Kidney (tissue), 14 donors: ENCODE data around the gene CORIN. TPM values are rescaled to one million over a fixed set of nuclear protein-coding genes. Genes with fewer than 3 reads are reported as not detected.

ENCODE experiments used
- DNase-seq, 5 donors: peaks; one replicate each; pipeline ENCODE4 v3.0.0-alpha.2; 2013 to 2020
- FAIRE-seq: peaks from 2 replicates; lab custom pipeline; 2012; peaks lifted over from hg19 to GRCh38; lab: Jason Lieb, UNC
- H3K27ac ChIP-seq, 2 donors: one replicate each; pipeline ENCODE4 v1.7.0; 2013; ENCODE audit warnings: low read depth in 2 of 2, low read length in 2 of 2, inconsistent platforms in 1 of 2
- H3K27me3 ChIP-seq: one replicate; pipeline ENCODE4 v1.7.1; 2013; ENCODE audit warnings: low read length, inconsistent platforms; ENCODE audit not compliant: control insufficient read depth, insufficient read depth
- H3K36me3 ChIP-seq, 3 donors: one replicate each; pipeline versions ENCODE4 v1.7.0 to v1.7.1; 2013; ENCODE audit warnings: low read length in 3 of 3, control low read depth in 1 of 3, inconsistent platforms in 1 of 3; ENCODE audit not compliant: insufficient read depth in 3 of 3, control insufficient read depth in 2 of 3
- H3K4me1 ChIP-seq, 3 donors: one replicate each; pipeline versions ENCODE4 v1.7.0 to v1.7.1; 2013; ENCODE audit warnings: low read length in 3 of 3, inconsistent platforms in 1 of 3, low read depth in 1 of 3; ENCODE audit not compliant: control insufficient read depth in 2 of 3, insufficient read depth in 2 of 3
- H3K4me3 ChIP-seq, 3 donors: one replicate each; pipeline versions ENCODE4 v1.7.0 to v1.8.1; 2013; ENCODE audit warnings: low read length in 3 of 3, control low read depth in 1 of 3, inconsistent platforms in 1 of 3
- H3K9ac ChIP-seq, 3 donors: one replicate each; pipeline versions ENCODE4 v1.7.0 to v1.7.1; 2013; ENCODE audit warnings: low read length in 3 of 3, control low read depth in 1 of 3, inconsistent platforms in 1 of 3
- H3K9me3 ChIP-seq, 3 donors: one replicate each; pipeline versions ENCODE4 v1.7.0 to v1.7.1; 2013; ENCODE audit warnings: low read length in 3 of 3, control low read depth in 1 of 3, inconsistent platforms in 1 of 3; ENCODE audit not compliant: control insufficient read depth in 2 of 3, insufficient read depth in 1 of 3
- intact Hi-C: fragments of 100-400 bp; cut with DNase I; formaldehyde crosslinking; loops from one replicate; pipeline ENCODE4 v1.11.1; 2022
- polyA plus RNA-seq: library from polyadenylated mRNA; stranded (reverse); fragments of 350-450 nt; fragmentation: Illumina TruSeq; extraction: RNeasy Lipid Tissue Mini Kit (QIAGEN cat#74804); gene quantifications from one replicate; pipeline ENCODE4 v1.2.3, GENCODE V29; 2014; ENCODE audit warnings: low read depth, low replicate concordance; ENCODE audit not compliant: insufficient read depth
- total RNA-seq: library from RNA; stranded (reverse); fragmentation: NEBNext Ultra II Directional; extraction: Animal tissue kit (Norgen Biotek cat#: 25700); gene quantifications from one replicate; pipeline ENCODE4 v1.2.1, GENCODE V29; 2021
- TF ChIP-seq, protein P1 (sequence below): IDR thresholded peaks from 3 replicates; pipeline ENCODE4 v1.5.1; 2012; ENCODE audit warnings: mild to moderate bottlenecking, moderate library complexity, borderline replicate concordance; ENCODE audit not compliant: insufficient read depth; ENCODE audit errors: extremely low read depth
- donor health status: control.
- donor health status: control.
- donor health status: control.
- donor health status: control.
- donor health status: control.
- donor health status: DM: yes; HTN: yes; CAD: no.
- donor health status: Normal renal cell carcinoma (clear cell type).

Gene CORIN
- total and polyA plus RNA-seq, 2 donors from 2014 or later: 0.75 to 2.6 TPM

DNA sequence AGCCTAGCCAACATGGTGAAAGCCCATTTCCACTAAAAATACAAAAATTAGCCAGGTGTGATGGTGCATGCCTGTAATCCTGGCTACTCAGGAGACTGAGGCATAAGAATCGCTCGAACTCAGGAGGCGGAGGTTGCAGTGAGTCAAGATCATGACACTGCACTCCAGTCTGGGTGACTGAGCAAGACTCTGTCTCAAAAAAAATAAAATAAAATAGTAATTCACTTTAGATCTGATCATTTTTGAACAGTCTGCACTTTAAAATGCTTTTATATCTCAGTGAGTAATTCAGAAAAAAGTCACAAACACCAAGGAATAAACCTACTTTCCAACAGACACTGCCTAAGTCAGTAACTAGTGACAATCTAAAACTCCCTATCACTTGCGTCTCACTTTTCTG, 25.6 kb upstream of the CORIN start:
- FAIRE-seq (no peak), DNase-seq (no peak)
- no peaks in the 10 kb centered on the region for H3K36me3 ChIP-seq
- H3K9ac ChIP-seq: no peak overlapping the region
- intact Hi-C loops: no loop called here
- H3K27ac ChIP-seq: no peak overlapping the region
- no peaks in the 10 kb centered on the region for H3K9me3 ChIP-seq
- H3K27me3 ChIP-seq: no peaks in the 10 kb centered on the region
- no peak overlapping the region for H3K4me3 ChIP-seq
- no peaks in the 10 kb centered on the region for H3K4me1 ChIP-seq
- TF ChIP-seq, protein P1, sequence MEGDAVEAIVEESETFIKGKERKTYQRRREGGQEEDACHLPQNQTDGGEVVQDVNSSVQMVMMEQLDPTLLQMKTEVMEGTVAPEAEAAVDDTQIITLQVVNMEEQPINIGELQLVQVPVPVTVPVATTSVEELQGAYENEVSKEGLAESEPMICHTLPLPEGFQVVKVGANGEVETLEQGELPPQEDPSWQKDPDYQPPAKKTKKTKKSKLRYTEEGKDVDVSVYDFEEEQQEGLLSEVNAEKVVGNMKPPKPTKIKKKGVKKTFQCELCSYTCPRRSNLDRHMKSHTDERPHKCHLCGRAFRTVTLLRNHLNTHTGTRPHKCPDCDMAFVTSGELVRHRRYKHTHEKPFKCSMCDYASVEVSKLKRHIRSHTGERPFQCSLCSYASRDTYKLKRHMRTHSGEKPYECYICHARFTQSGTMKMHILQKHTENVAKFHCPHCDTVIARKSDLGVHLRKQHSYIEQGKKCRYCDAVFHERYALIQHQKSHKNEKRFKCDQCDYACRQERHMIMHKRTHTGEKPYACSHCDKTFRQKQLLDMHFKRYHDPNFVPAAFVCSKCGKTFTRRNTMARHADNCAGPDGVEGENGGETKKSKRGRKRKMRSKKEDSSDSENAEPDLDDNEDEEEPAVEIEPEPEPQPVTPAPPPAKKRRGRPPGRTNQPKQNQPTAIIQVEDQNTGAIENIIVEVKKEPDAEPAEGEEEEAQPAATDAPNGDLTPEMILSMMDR: no peak

DNA sequence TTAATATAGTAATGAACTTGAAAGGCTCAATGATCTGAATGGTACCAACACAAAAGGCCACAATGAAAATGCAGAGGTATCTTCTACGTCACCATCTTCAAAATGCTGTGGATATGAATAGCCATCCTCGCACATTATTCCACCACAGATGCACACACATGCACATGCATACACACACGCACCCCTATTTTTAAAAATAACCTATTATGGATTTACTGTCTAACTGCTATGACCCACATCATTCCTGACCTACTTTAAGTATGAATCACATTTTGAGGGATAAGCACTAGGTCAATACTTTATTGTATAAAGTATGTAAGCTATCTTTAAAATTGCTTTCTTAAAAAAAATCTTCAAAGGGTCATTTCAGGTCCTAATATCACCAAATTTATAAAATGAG, 24.4 kb upstream of the CORIN start:
- FAIRE-seq (no peak), DNase-seq (no peak)
- no peaks in the 10 kb centered on the region for H3K4me1 ChIP-seq
- H3K27ac ChIP-seq: no peak overlapping the region
- H3K9me3 ChIP-seq: no peaks in the 10 kb centered on the region
- no peak overlapping the region for H3K9ac ChIP-seq
- no peak overlapping the region for H3K4me3 ChIP-seq
- TF ChIP-seq, protein P1: no peak
- intact Hi-C loops: no loop called here
- no peaks in the 10 kb centered on the region for H3K27me3 ChIP-seq
- no peaks in the 10 kb centered on the region for H3K36me3 ChIP-seq

DNA sequence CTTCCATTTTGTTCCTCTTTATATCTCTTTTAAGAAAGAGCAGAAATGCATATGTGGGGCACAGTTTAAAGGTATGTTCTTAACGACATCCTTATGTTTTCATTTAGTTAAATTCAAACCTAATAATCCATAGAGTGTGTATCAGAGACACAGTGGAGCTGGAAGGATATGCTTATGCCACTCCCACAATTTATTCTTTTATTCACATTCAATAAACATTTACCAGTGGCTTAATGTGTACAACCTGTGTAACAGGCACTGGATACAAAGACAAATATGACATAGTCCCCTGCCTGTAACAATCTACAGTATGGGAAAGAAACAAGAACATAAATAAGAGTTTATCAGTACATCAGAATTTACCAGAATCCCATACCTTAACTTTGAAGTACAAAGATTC, 22.4 kb upstream of the CORIN start:
- no peaks in the 10 kb centered on the region for H3K4me1 ChIP-seq
- DNase-seq (no peak), FAIRE-seq (no peak)
- no peak overlapping the region for H3K4me3 ChIP-seq
- intact Hi-C loops: no loop called here
- TF ChIP-seq, protein P1: no peak
- no peak overlapping the region for H3K27ac ChIP-seq
- no peak overlapping the region for H3K9ac ChIP-seq
- no peaks in the 10 kb centered on the region for H3K27me3 ChIP-seq
- no peaks in the 10 kb centered on the region for H3K9me3 ChIP-seq
- H3K36me3 ChIP-seq: no peaks in the 10 kb centered on the region

DNA sequence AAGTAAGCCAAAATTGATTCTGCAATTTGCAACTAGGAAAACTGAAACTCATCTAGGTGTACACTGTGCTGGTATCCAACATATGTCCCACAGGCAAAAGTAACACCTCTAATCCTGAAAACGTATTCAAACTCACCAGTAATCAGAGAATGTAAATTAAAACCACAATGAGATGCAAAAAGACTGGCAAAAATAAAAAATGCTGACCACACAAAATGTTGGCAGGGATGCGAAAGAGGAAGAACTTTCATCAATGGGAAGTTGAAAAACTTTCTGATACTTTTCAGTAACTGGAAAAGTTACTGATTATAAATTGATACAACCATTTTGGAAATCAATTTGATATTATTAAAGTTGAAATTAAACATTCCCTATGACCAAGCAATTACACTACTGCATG, 20.1 kb upstream of the CORIN start:
- no peak overlapping the region for H3K9ac ChIP-seq
- TF ChIP-seq, protein P1: no peak
- FAIRE-seq: no peak

More for the DNA sequence above, 20.1 kb upstream of the CORIN start:
- no peak overlapping the region for H3K27ac ChIP-seq
- H3K4me1 ChIP-seq: no peaks in the 10 kb centered on the region
- H3K9me3 ChIP-seq: no peaks in the 10 kb centered on the region
- no peak overlapping the region for H3K4me3 ChIP-seq
- peaks cover 0 to 2% (median 0%) of the 10 kb centered on the region in 3 donors for H3K36me3 ChIP-seq
- DNase-seq: no peak
- intact Hi-C loops: no loop called here
- no peaks in the 10 kb centered on the region for H3K27me3 ChIP-seq
